Keratinocyte (primary cell): ENCODE measurements around the gene PAFAH2. TPM values are rescaled to one million over a fixed set of nuclear protein-coding genes. Genes with fewer than 3 reads are reported as not detected.

Experiments
- DNase-seq: peaks from one replicate; pipeline ENCODE4 v3.0.0-alpha.2; 2011; ENCODE audit warnings: low read depth, missing footprints, low spot score
- FAIRE-seq: peaks from 2 replicates; lab custom pipeline; 2011; peaks lifted over from hg19 to GRCh38; lab: Jason Lieb, UNC
- H2AFZ ChIP-seq: 2 replicates; pipeline ENCODE4 v1.6.0; 2012; ENCODE audit warnings: low read length, control low read depth, inconsistent platforms; ENCODE audit not compliant: control insufficient read depth
- H3K27ac ChIP-seq: 2 replicates; pipeline ENCODE4 v1.5.1; 2011; ENCODE audit warnings: low read length; ENCODE audit not compliant: control insufficient read depth, insufficient read depth
- H3K27me3 ChIP-seq: 3 replicates; pipeline ENCODE4 v1.6.0; 2011; ENCODE audit warnings: low read length; ENCODE audit not compliant: control insufficient read depth, insufficient read depth; ENCODE audit errors: extremely low read depth
- H3K36me3 ChIP-seq, 2 experiments: 2 replicates in 1 of 2; 3 replicates in 1 of 2; pipeline ENCODE4 v1.5.1; 2011; ENCODE audit warnings: low read length in 2 of 2, mild to moderate bottlenecking in 1 of 2; ENCODE audit not compliant: control insufficient read depth in 2 of 2, insufficient read depth in 2 of 2; ENCODE audit errors: extremely low read depth in 1 of 2
- H3K4me1 ChIP-seq: 3 replicates; pipeline ENCODE4 v1.5.1; 2011; ENCODE audit warnings: low read length; ENCODE audit not compliant: control insufficient read depth, insufficient read depth; ENCODE audit errors: extremely low read depth
- H3K4me2 ChIP-seq: 3 replicates; pipeline ENCODE4 v1.6.0; 2011; ENCODE audit warnings: low read depth, low read length; ENCODE audit not compliant: control insufficient read depth, insufficient read depth; ENCODE audit errors: extremely low read depth
- H3K4me3 ChIP-seq, 3 experiments: fragments of 200-600 bp in 1 of 3; sonication (generic) in 1 of 3; 2 replicates in 2 of 3; 3 replicates in 1 of 3; pipeline ENCODE4 v1.5.1; 2011 to 2016; ENCODE audit warnings: low read length in 3 of 3, mild to moderate bottlenecking in 3 of 3, control low read depth in 2 of 3, inconsistent platforms in 1 of 3, low read depth in 1 of 3, mixed read lengths in 1 of 3, mixed run types in 1 of 3, moderate library complexity in 1 of 3; ENCODE audit not compliant: control insufficient read depth in 2 of 3, insufficient read depth in 2 of 3; ENCODE audit errors: extremely low read depth in 1 of 3
- H3K79me2 ChIP-seq: 2 replicates; pipeline ENCODE4 v1.6.0; 2012; ENCODE audit warnings: low read length; ENCODE audit not compliant: control insufficient read depth, insufficient read depth
- H3K9ac ChIP-seq: 3 replicates; pipeline ENCODE4 v1.6.0; 2011; ENCODE audit warnings: low read length; ENCODE audit not compliant: control insufficient read depth, insufficient read depth; ENCODE audit errors: extremely low read depth
- H3K9me1 ChIP-seq: 3 replicates; pipeline ENCODE4 v1.6.0; 2011; ENCODE audit warnings: low read length; ENCODE audit not compliant: control insufficient read depth, insufficient read depth; ENCODE audit errors: extremely low read depth
- H3K9me3 ChIP-seq: 2 replicates; pipeline ENCODE4 v1.5.1; 2012; ENCODE audit warnings: low read depth, low read length; ENCODE audit not compliant: control insufficient read depth
- H4K20me1 ChIP-seq: 3 replicates; pipeline ENCODE4 v1.6.0; 2011; ENCODE audit warnings: low read length; ENCODE audit not compliant: control insufficient read depth, insufficient read depth; ENCODE audit errors: extremely low read depth
- CTCF ChIP-seq, 3 experiments: IDR thresholded peaks in 1 of 3; conservative IDR thresholded peaks in 1 of 3; optimal IDR thresholded peaks in 1 of 3; 2 replicates in 2 of 3; 3 replicates in 1 of 3; pipeline versions ENCODE3 to v1.5.1; 2011; ENCODE audit warnings: low read length in 3 of 3, mild to moderate bottlenecking in 3 of 3, moderate library complexity in 2 of 3, control low read depth in 1 of 3, inconsistent platforms in 1 of 3; ENCODE audit not compliant: insufficient read depth in 2 of 3; ENCODE audit errors: extremely low read depth in 1 of 3
- EZH2 ChIP-seq: IDR thresholded peaks from one replicate; pipeline ENCODE4 v1.6.1; 2012; ENCODE audit warnings: inconsistent platforms, mild to moderate bottlenecking, low read length, moderate library complexity
- dilution Hi-C: fragments of 300-500 bp; cut with MboI; formaldehyde crosslinking; loops from one replicate; pipeline ENCODE4 v1.7.0; 2020; ENCODE audit warnings: low sequenced_read_pairs; ENCODE audit not compliant: extremely low pct_ligation_motif_present
- polyA plus RNA-seq, 5 experiments: library from polyadenylated mRNA; depleted of rRNA in 3 of 5; stranded (reverse) in 3 of 5; stranded (forward) in 1 of 5; unstranded in 1 of 5; fragments of >200 nt; gene quantifications; 1 replicate in 1 of 5; 2 replicates in 3 of 5; 3 replicates in 1 of 5; pipeline versions ENCODE4 v1.2.1 to v1.2.3, GENCODE V29; 2011 to 2012; ENCODE audit warnings: missing spikeins in 2 of 5, low read depth in 1 of 5, low replicate concordance in 1 of 5

PAFAH2 gene
- polyA plus RNA-seq, 1 donor (not counting 4 experiments of a cell fraction or from before 2014, with no cell fraction given): 15.5 TPM

DNA sequence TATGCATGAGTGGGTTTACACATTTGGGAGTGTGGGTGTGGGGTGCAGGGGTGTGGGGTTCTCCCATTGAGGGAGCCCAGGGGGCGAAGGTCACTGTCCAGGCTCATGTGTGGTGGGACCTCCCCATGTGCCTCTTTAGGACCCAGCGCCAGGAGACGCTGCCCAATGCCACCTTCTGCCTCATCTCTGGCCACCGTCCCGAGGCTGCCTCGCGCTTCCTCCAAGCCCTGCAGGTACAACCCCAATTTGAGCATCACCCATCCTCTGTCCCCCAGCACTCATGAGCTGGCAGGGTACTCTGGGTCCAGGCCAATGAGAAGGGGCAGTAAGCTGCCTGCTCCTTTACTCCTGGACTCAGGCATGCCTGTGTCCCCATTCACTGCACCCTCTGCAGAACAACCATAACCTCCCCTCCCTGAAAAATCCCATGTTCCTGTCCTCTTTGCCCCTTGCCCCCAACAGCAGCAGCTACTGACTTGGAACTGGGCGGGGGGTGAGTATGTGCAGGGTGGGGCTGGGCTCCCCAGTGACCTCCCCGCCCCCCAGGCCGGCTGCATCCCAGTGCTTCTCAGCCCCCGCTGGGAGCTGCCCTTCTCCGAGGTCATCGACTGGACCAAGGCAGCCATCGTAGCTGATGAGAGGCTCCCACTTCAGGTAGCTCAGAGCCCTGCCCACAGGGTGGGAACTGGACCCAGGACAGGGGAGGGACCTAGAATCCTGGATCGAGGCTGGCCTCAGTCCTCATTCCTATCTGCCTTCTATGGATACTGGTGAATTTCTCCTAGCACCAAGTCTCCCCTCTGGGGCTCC lies 31.4 kb upstream of the PAFAH2 start:
- no peaks in the 10 kb centered on the region for H4K20me1 ChIP-seq
- no peaks in the 10 kb centered on the region for H3K79me2 ChIP-seq
- TF ChIP-seq EZH2: no peak
- TF ChIP-seq CTCF (optimal IDR thresholded peaks at IDR 0.05 in 1 of 3, IDR thresholded peaks at IDR 0.05 in 1 of 3, conservative IDR thresholded peaks at IDR 0.05 in 1 of 3; ENCODE audit: extremely low read depth in 1 of 3, insufficient read depth in 2 of 3, low read length in 3 of 3): no peak
- H3K36me3 ChIP-seq: no peaks in the 10 kb centered on the region
- no peaks in the 10 kb centered on the region for H3K4me1 ChIP-seq
- DNase-seq: no peak
- H3K4me3 ChIP-seq: no peak overlapping the region
- FAIRE-seq: no peak
- H3K9me3 ChIP-seq: no peaks in the 10 kb centered on the region
- no peak overlapping the region for H3K4me2 ChIP-seq
- dilution Hi-C loops: no loop called here
- no peak overlapping the region for H3K9ac ChIP-seq
- H3K27me3 ChIP-seq: no peaks in the 10 kb centered on the region
- no peaks in the 10 kb centered on the region for H3K9me1 ChIP-seq
- H2AFZ ChIP-seq: no peak overlapping the region
- H3K27ac ChIP-seq: no peak overlapping the region

DNA sequence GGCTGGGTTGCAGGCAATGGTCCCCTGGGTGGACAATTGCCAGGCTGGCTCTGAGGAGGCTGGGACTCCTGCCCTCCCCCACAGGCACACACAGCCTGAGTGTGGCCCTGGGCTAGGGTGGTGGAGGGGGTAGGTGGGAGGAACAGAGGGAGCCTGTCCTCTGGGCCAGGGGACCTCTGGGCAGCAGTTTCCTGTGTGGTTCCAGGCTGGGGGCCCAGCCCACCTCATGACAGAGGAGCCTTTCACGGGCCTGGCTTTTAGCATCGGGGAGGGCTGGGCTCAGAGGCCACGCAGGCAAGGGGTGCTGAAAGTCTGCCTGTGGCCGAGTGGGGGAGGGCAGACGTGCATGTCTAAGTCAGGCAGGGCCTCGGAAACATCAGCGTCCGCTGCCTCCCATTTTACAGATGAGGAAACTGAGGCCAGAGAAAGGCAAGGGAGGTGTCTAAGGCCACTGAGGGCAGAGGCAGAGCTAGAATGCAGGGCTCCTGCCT lies 30.7 kb upstream of the PAFAH2 start:
- FAIRE-seq (no peak), DNase-seq (no peak)
- H3K4me2 ChIP-seq: no peak overlapping the region
- H3K27me3 ChIP-seq: no peaks in the 10 kb centered on the region
- no peak overlapping the region for H3K4me3 ChIP-seq
- H2AFZ ChIP-seq: no peak overlapping the region
- H3K9me3 ChIP-seq: no peaks in the 10 kb centered on the region
- no peaks in the 10 kb centered on the region for H4K20me1 ChIP-seq
- H3K27ac ChIP-seq: no peak overlapping the region
- H3K4me1 ChIP-seq: no peaks in the 10 kb centered on the region
- H3K79me2 ChIP-seq: no peaks in the 10 kb centered on the region
- H3K9ac ChIP-seq: no peak overlapping the region
- no peaks in the 10 kb centered on the region for H3K9me1 ChIP-seq
- H3K36me3 ChIP-seq: no peaks in the 10 kb centered on the region
- TF ChIP-seq CTCF (optimal IDR thresholded peaks at IDR 0.05 in 1 of 3, IDR thresholded peaks at IDR 0.05 in 1 of 3, conservative IDR thresholded peaks at IDR 0.05 in 1 of 3; ENCODE audit: extremely low read depth in 1 of 3, insufficient read depth in 2 of 3, low read length in 3 of 3) (no peak), EZH2 (no peak)
- dilution Hi-C loops: no loop called here
